Vagina (tissue), 2 donors: ENCODE results near the gene FSD1.

ENCODE experiments used
- CTCF ChIP-seq, 3 experiments: fragments of 450-650 bp in 2 of 3; fragments of 200-600 bp in 1 of 3; sonication (generic) in 1 of 3; IDR thresholded peaks; one replicate each; pipeline ENCODE4 v1.5.1; 2017 to 2019; ENCODE audit warnings: antibody characterized with exemption in 3 of 3, mild to moderate bottlenecking in 2 of 3, moderate library complexity in 2 of 3
- POLR2A ChIP-seq, 2 donors: fragments of 450-650 bp; IDR thresholded peaks; one replicate each; pipeline ENCODE4 v1.6.1; 2017; ENCODE audit warnings: antibody characterized with exemption in 2 of 2, mild to moderate bottlenecking in 2 of 2, moderate library complexity in 2 of 2

- TF ChIP-seq POLR2A (IDR thresholded peaks at IDR 0.05) (no peak), CTCF (IDR thresholded peaks at IDR 0.05) (no peak)
Observed at GRCh38 chr19:4284974-4285373, 19.4 kb upstream of the FSD1 start.
